Measurements from ENCODE around the gene LPIN1. TPM values are rescaled to one million over a fixed set of nuclear protein-coding genes. Genes with fewer than 3 reads are reported as not detected.

LPIN1 gene
- total and polyA plus RNA-seq, 2 of the 8 experiments (the other 6 are each of a cell fraction or from before 2014, with no cell fraction given) = 4.3 to 9.8 TPM

DNA sequence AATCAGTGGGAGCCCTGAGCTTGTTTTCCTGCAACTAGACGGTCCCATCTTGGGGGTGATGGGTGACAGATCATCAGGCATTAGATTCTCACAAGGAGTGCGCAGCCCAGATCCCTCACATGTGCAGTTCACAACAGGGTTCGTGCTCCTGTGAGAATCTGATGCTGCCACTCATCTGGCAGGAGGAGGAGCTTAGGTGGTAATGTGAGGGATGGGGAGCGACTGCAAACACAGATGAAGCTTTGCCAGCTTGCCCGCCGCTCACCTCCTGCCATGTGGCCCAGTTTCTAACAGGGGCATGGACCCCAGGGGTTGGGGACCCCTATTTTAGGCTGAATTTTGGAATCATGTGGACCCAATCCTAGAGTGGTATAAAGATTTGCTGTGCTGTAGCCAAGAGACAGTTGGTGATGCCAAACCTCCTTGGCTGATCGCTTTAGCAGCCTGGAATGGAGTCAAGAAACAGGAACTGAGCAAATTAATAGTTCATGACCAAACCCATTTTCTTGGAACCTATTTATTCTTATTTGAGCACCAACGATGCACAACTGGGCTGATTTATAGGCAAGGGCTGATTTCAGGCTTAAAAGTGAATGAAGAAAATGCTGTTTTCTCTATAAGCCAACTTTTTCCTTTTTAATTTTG, 25.7 kb downstream of the LPIN1 start:
- Histone ChIP-seq H3K14ac (ENCODE audit: insufficient read length) (no peak overlapping the region), H4K8ac (ENCODE audit: extremely low read depth, insufficient read depth, low read length) (no peak overlapping the region), H4K5ac (ENCODE audit: insufficient read length, low read depth, low read length) (no peak overlapping the region), H3K79me1 (ENCODE audit: low read depth, low read length) (no peaks in the 10 kb centered on the region; the same call in 1 of the 2 replicates), H2BK120ac (replicated peaks; ENCODE audit: low read depth, low read length) (no peak overlapping the region), H4K20me1 (replicated peaks in 1 of 2; ENCODE audit: control insufficient read depth in 1 of 2, insufficient read depth in 2 of 2, low read length in 2 of 2) (peaks cover 2% of the 10 kb centered on the region in 2 experiments), H3K4me3 (ENCODE audit: extremely low read depth in 1 of 4, insufficient read depth in 2 of 4, low read depth in 3 of 4, low read length in 4 of 4) (no peak overlapping the region), H2BK20ac (ENCODE audit: low read length) (no peak overlapping the region), H2BK5ac (ENCODE audit: low read depth, low read length) (no peak overlapping the region), H3K23ac (ENCODE audit: insufficient read length) (no peak overlapping the region), H3K56ac (replicated peaks; ENCODE audit: insufficient read length, low read depth, low read length) (no peak overlapping the region), H4K91ac (replicated peaks; ENCODE audit: insufficient read length, low read length) (no peak overlapping the region), H2BK12ac (ENCODE audit: low read depth, low read length) (no peak overlapping the region), H3K27ac (ENCODE audit: low read depth, low read length) (no peak overlapping the region), H3K36me3 (ENCODE audit: control insufficient read depth in 2 of 4, insufficient read depth in 4 of 4, low read length in 3 of 4) (peaks cover 0 to 13% (median 2%) of the 10 kb centered on the region in 4 experiments; a peak in 5 of 8 replicates), H3K4ac (replicated peaks; ENCODE audit: insufficient read length, low read depth, low read length) (no peak overlapping the region), H3K27me3 (replicated peaks in 1 of 4; ENCODE audit: control insufficient read depth in 3 of 4, extremely low read depth in 1 of 4, insufficient read depth in 3 of 4, low read length in 3 of 4) (no peaks in the 10 kb centered on the region), H2BK15ac (ENCODE audit: low read length) (no peak overlapping the region), H3K9me3 (ENCODE audit: insufficient read depth in 2 of 2, low read depth in 1 of 2, low read length in 1 of 2) (no peaks in the 10 kb centered on the region), H2AK5ac (ENCODE audit: low read depth, low read length) (no peak overlapping the region), H3K4me2 (ENCODE audit: insufficient read depth in 1 of 2, low read depth in 2 of 2, low read length in 2 of 2) (no peak overlapping the region), H2AFZ (ENCODE audit: low read length) (no peak overlapping the region), H3K79me2 (ENCODE audit: control insufficient read depth in 1 of 2, insufficient read depth in 2 of 2, low read length in 2 of 2) (no peaks in the 10 kb centered on the region), H3K4me1 (replicated peaks in 1 of 4; ENCODE audit: control insufficient read depth in 3 of 4, insufficient read depth in 4 of 4, low read length in 3 of 4) (peaks cover 0 to 1% (median 0%) of the 10 kb centered on the region in 4 experiments; a peak in 1 of 7 replicates), H3K9ac (replicated peaks in 1 of 4; ENCODE audit: extremely low read depth in 1 of 4, low read depth in 3 of 4, low read length in 3 of 4) (no peak overlapping the region), H3K23me2 (ENCODE audit: low read depth, low read length) (no peaks in the 10 kb centered on the region), H3K18ac (ENCODE audit: extremely low read depth, low read length) (no peak overlapping the region)
- no peak for FAIRE-seq
- ChIA-PET POLR2A (ENCODE audit: partially characterized antibody) (no interaction called here), CTCF (ENCODE audit: partially characterized antibody) (interaction anchor here (0.7 to 1.1 kb wide), 3 partner anchors 9 to 14 kb away, joined by 3 to 4 read pairs (median 4); no protein-coding TSS in a partner anchor)
- 96% methylated on average over 8 of the region's 8 CpGs; no CpG with 5 or more reads in 1 of the 2 experiments for WGBS, 2 experiments (ENCODE audit: extremely low coverage in 1 of 2, insufficient coverage in 1 of 2, insufficient read length in 1 of 2, insufficient replicate concordance in 2 of 2, low coverage in 1 of 2, low lambda C conversion rate in 2 of 2, missing lambda C conversion rate in 1 of 2)
- no peak for DNase-seq (ENCODE audit: low read depth in 1 of 2, low spot score in 2 of 2)
- TF ChIP-seq POLR2A (IDR thresholded peaks at IDR 0.05; ENCODE audit: control extremely low read depth in 1 of 2, low read depth in 2 of 2, low read length in 2 of 2) = no peak
- no peak for TF ChIP-seq SIN3A (conservative IDR thresholded peaks at IDR 0.05 in 1 of 2, IDR thresholded peaks at IDR 0.05 in 1 of 2; ENCODE audit: low read depth in 1 of 2, low read length in 2 of 2)
- no peak for TF ChIP-seq RAD21 (IDR thresholded peaks at IDR 0.05 in 1 of 2, conservative IDR thresholded peaks at IDR 0.05 in 1 of 2; ENCODE audit: low read depth in 2 of 2, low read length in 2 of 2)
- no peak for TF ChIP-seq SAP30 (IDR thresholded peaks at IDR 0.05; ENCODE audit: insufficient read depth, insufficient replicate concordance, low read length)
- no peak for TF ChIP-seq RNF2 (IDR thresholded peaks at IDR 0.05; ENCODE audit: borderline replicate concordance, low read depth, low read length, missing control alignments, poor library complexity, severe bottlenecking)
- no peak for TF ChIP-seq SIRT6 (IDR thresholded peaks at IDR 0.05; ENCODE audit: low read length)
- no peak for TF ChIP-seq GTF2F1 (IDR thresholded peaks at IDR 0.05; ENCODE audit: borderline replicate concordance, low read depth, low read length)
- no peak for TF ChIP-seq KDM4A (IDR thresholded peaks at IDR 0.05; ENCODE audit: low read depth, low read length, severe bottlenecking)
- TF ChIP-seq, protein P1, sequence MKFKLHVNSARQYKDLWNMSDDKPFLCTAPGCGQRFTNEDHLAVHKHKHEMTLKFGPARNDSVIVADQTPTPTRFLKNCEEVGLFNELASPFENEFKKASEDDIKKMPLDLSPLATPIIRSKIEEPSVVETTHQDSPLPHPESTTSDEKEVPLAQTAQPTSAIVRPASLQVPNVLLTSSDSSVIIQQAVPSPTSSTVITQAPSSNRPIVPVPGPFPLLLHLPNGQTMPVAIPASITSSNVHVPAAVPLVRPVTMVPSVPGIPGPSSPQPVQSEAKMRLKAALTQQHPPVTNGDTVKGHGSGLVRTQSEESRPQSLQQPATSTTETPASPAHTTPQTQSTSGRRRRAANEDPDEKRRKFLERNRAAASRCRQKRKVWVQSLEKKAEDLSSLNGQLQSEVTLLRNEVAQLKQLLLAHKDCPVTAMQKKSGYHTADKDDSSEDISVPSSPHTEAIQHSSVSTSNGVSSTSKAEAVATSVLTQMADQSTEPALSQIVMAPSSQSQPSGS (IDR thresholded peaks at IDR 0.05; ENCODE audit: low read length) = no peak
- no peak for TF ChIP-seq JUN (IDR thresholded peaks at IDR 0.05; ENCODE audit: low read depth, low read length)

Measured in H1 (cell line).